ENCODE measurements around the gene NACA2. TPM values are rescaled to one million over a fixed set of nuclear protein-coding genes. Genes with fewer than 3 reads are reported as not detected.

Gene NACA2
- total and polyA plus RNA-seq, 2 of the 13 experiments (the other 11 are each of a cell fraction or from before 2014, with no cell fraction given) = 0.21 TPM; not detected in 1

DNA sequence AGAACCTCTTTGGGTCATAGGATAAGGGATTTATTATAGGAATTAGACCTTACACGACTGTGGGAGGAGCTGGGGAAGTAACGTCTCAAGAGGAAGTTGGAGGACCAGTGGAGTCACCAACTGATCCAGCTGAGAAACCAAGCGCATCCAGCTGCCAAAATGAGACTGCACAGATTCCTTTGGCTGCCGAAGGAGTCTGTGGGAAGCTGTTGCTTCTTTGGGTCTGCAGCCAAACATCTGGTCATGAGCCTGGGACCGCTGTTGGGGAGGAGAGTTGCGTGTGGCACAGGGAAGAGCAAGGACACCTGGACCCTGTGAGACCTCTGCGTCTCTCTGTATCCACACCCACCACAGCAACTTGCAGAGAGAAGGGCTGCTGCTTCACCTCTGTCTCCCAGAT lies 2.4 kb upstream of the NACA2 start (continued):
- no peak for TF ChIP-seq KDM4B (CRISPR knock-in tag; IDR thresholded peaks at IDR 0.05)

DNA sequence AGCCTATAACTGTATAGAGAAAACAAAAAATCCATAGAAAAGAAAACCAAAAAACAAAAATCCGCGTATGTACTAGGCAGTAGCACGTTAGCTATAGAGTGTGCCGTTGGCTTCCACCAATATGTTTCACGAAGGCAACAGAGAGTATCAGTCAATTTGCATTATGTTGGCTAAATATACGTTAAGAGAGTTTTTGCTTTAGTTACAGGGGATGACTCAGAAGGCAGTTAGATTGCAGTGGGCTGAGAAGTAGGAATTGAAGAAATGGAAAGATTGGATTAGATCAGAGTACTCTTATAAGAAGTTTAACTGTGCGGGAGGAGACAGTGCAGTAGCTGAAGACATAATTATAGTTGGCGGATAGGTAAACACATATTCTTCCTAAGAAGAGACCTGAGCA lies 911 bp upstream of the NACA2 start:
- POLR2A ChIA-PET = no interaction called here
- H3K9me3 ChIP-seq (ENCODE audit: low read length) = no peaks in the 10 kb centered on the region
- intact Hi-C loops (cut with micrococcal nuclease; ENCODE audit: unreplicated experiment) = no loop called here
- peaks cover 5% of the 10 kb centered on the region for H3K4me1 ChIP-seq (ENCODE audit: insufficient read depth, low read length)
- H3K27ac ChIP-seq (ENCODE audit: extremely low read length, insufficient read depth, low read length) = no peak overlapping the region
- H3K4me3 ChIP-seq (replicated peaks in 1 of 3; ENCODE audit: insufficient read depth in 1 of 3, low read depth in 2 of 3, low read length in 3 of 3) = no peak overlapping the region
- H3K9ac ChIP-seq (ENCODE audit: insufficient read depth, low read depth, low read length) = no peak overlapping the region
- in situ Hi-C loops (cut with HindIII; ENCODE audit: extremely low pct_ligation_motif_present, low pct_unique_long_range_greater_than_20kb) = no loop called here
- TF ChIP-seq, protein P1, sequence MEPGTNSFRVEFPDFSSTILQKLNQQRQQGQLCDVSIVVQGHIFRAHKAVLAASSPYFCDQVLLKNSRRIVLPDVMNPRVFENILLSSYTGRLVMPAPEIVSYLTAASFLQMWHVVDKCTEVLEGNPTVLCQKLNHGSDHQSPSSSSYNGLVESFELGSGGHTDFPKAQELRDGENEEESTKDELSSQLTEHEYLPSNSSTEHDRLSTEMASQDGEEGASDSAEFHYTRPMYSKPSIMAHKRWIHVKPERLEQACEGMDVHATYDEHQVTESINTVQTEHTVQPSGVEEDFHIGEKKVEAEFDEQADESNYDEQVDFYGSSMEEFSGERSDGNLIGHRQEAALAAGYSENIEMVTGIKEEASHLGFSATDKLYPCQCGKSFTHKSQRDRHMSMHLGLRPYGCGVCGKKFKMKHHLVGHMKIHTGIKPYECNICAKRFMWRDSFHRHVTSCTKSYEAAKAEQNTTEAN (CRISPR knock-in tag; conservative IDR thresholded peaks at IDR 0.05) = no peak
- TF ChIP-seq ZSCAN21 (CRISPR knock-in tag; IDR thresholded peaks at IDR 0.05; ENCODE audit: borderline replicate concordance) = no peak
- TF ChIP-seq TAF1 (CRISPR knock-in tag; IDR thresholded peaks at IDR 0.05) = no peak
- no peak for TF ChIP-seq THYN1 (CRISPR knock-in tag; IDR thresholded peaks at IDR 0.05; ENCODE audit: borderline replicate concordance, low read depth)
- TF ChIP-seq, protein P2, sequence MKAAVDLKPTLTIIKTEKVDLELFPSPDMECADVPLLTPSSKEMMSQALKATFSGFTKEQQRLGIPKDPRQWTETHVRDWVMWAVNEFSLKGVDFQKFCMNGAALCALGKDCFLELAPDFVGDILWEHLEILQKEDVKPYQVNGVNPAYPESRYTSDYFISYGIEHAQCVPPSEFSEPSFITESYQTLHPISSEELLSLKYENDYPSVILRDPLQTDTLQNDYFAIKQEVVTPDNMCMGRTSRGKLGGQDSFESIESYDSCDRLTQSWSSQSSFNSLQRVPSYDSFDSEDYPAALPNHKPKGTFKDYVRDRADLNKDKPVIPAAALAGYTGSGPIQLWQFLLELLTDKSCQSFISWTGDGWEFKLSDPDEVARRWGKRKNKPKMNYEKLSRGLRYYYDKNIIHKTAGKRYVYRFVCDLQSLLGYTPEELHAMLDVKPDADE (CRISPR knock-in tag; IDR thresholded peaks at IDR 0.05) = no peak
- no peak for TF ChIP-seq ZZZ3 (CRISPR knock-in tag; IDR thresholded peaks at IDR 0.05; ENCODE audit: borderline replicate concordance)
- no peak for TF ChIP-seq PAWR (CRISPR knock-in tag; IDR thresholded peaks at IDR 0.05; ENCODE audit: borderline replicate concordance)
- TF ChIP-seq ZNF441 (CRISPR knock-in tag; IDR thresholded peaks at IDR 0.05; ENCODE audit: borderline replicate concordance) = no peak
- TF ChIP-seq ZNF17 (CRISPR knock-in tag; IDR thresholded peaks at IDR 0.05) = no peak
- TF ChIP-seq ZNF703 (CRISPR knock-in tag; IDR thresholded peaks at IDR 0.05; ENCODE audit: borderline replicate concordance) = no peak
- no peak for TF ChIP-seq ZNF720 (CRISPR knock-in tag; IDR thresholded peaks at IDR 0.05)
- TF ChIP-seq, protein P3, sequence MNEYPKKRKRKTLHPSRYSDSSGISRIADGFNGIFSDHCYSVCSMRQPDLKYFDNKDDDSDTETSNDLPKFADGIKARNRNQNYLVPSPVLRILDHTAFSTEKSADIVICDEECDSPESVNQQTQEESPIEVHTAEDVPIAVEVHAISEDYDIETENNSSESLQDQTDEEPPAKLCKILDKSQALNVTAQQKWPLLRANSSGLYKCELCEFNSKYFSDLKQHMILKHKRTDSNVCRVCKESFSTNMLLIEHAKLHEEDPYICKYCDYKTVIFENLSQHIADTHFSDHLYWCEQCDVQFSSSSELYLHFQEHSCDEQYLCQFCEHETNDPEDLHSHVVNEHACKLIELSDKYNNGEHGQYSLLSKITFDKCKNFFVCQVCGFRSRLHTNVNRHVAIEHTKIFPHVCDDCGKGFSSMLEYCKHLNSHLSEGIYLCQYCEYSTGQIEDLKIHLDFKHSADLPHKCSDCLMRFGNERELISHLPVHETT (CRISPR knock-in tag; conservative IDR thresholded peaks at IDR 0.05) = no peak
- DNase-seq (ENCODE audit: low spot score) = no peak
- H3K27me3 ChIP-seq (ENCODE audit: control insufficient read depth in 1 of 2, insufficient read depth in 2 of 2, low read length in 2 of 2) = peaks cover 0 to 7% of the 10 kb centered on the region in 2 experiments; a peak in 2 of 5 replicates
- H3K36me3 ChIP-seq (replicated peaks in 1 of 2; ENCODE audit: control insufficient read depth in 1 of 2, insufficient read depth in 2 of 2, low read length in 2 of 2) = no peaks in the 10 kb centered on the region
- no peaks in the 10 kb centered on the region for H3K79me2 ChIP-seq (ENCODE audit: insufficient read depth, low read length)
- no peak overlapping the region for H2AFZ ChIP-seq (ENCODE audit: low read length)
- BruUV-seq (replicated peaks) = no TSS peak
- FAIRE-seq = no peak
- ATAC-seq = no peak
- no peak overlapping the region for H3K4me2 ChIP-seq (ENCODE audit: low read depth, low read length)
- CTCF ChIA-PET (ENCODE audit: low intra/inter-chr PET ratio, low total read pairs) = no interaction called here
- WGBS (ENCODE audit: low lambda C conversion rate) = 68% methylated on average over 8 of the region's 8 CpGs
- no peaks in the 10 kb centered on the region for H4K20me1 ChIP-seq (ENCODE audit: insufficient read depth, low read length)

Measured in HepG2 (cell line).